ENCODE results near the gene ICE2.

Gene ICE2

GRCh38 chr15:60493166-60493565 lies 14.2 kb upstream of the ICE2 start:
- TF ChIP-seq CTCF (IDR thresholded peaks at IDR 0.05; ENCODE audit: extremely low read depth, missing control alignments), result no peak

GRCh38 chr15:60486742-60487141 lies 7.8 kb upstream of the ICE2 start:
- no peak for TF ChIP-seq CTCF (IDR thresholded peaks at IDR 0.05; ENCODE audit: extremely low read depth, missing control alignments)

More at GRCh38 chr15:60493166-60493565, 14.2 kb upstream of the ICE2 start:
- no peak for DNase-seq (ENCODE audit: low spot score)

GRCh38 chr15:60485365-60486055 lies 6.6 kb upstream of the ICE2 start:
- no peak for TF ChIP-seq CTCF (IDR thresholded peaks at IDR 0.05; ENCODE audit: extremely low read depth, missing control alignments)
- DNase-seq (ENCODE audit: low spot score), result no peak

More at GRCh38 chr15:60486742-60487141, 7.8 kb upstream of the ICE2 start:
- DNase-seq (ENCODE audit: low spot score), result peak; percentile 8

GRCh38 chr15:60483042-60483441 lies 4.1 kb upstream of the ICE2 start:
- TF ChIP-seq CTCF (IDR thresholded peaks at IDR 0.05; ENCODE audit: extremely low read depth, missing control alignments), result no peak
- no peak for DNase-seq (ENCODE audit: low spot score)

GRCh38 chr15:60480888-60481287 lies 1.9 kb upstream of the ICE2 start:
- TF ChIP-seq CTCF (IDR thresholded peaks at IDR 0.05; ENCODE audit: extremely low read depth, missing control alignments), result no peak
- no peak for DNase-seq (ENCODE audit: low spot score)

- TF ChIP-seq CTCF (IDR thresholded peaks at IDR 0.05; ENCODE audit: extremely low read depth, missing control alignments), result no peak
- DNase-seq (ENCODE audit: low spot score), result peak; percentile 23
These were observed 1.2 kb upstream of the ICE2 start for GRCh38 chr15:60480149-60480548.

GRCh38 chr15:60479361-60480110 lies 594 bp upstream of the ICE2 start:
- TF ChIP-seq CTCF (IDR thresholded peaks at IDR 0.05; ENCODE audit: extremely low read depth, missing control alignments), result no peak
- peak; percentile 11 for DNase-seq (ENCODE audit: low spot score)

All from GM20000 (cell line).